ENCODE results near the gene SYT11.

The SYT11 gene

DNA sequence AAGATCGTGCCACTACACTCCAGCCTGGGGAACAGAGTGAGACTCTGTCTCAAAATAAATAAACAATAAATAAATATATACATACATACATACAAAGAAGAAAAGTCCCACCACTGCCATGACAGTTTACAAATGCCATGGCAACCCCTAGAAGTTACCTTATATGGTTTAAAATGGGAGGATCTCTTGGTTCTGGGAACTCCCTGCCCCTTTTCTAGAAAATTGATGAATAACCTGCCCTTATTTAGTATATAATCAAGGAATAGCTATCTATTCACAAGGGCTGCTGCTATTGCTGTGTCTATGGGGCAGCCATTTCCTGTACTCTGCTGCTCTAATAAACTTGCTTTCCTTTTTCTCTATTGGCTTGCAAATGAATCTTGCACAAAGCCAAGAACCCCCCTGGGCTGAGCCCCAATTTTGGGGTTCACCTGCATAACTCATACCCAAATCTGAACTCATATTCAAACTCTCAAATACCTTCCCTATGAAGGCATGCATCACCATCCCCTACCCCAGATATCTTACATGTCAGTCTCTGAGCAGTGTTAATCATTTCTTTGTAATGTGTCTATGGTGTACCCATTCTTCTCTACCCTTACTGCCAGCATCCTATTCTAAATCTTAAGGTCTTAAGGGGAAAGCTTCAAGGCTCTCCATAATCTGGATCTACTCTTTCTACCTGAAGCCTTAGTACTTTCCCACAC, 11.4 kb upstream of the SYT11 start:
- in situ Hi-C loops (cut with HindIII; ENCODE audit: low pct_unique_long_range_greater_than_20kb, low sequenced_read_pairs) = no loop called here
- TF ChIP-seq JUND (IDR thresholded peaks at IDR 0.05; ENCODE audit: low read depth) = no peak
- DNase-seq (ENCODE audit: low read depth in 1 of 2, low spot score in 1 of 2) = no peak

DNA sequence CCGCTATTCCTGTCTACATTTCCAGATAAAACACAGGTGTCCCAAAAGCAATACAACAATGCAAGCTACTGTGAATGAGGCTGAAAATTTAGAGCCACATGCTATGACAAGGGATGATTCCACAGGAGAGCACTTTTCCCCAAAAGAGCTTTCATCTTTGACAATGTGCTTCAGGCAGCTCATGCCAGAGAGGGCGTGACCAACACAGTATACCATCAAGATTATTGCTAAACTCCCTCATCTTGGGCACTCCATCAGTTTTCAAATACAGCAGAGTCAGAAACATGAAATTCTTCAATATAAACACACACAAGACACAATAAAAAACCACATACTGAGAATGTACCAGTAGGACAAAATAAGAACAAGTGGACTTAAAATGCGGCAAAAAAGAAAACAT, 9.0 kb upstream of the SYT11 start:
- no peak for DNase-seq (ENCODE audit: low read depth in 1 of 2, low spot score in 1 of 2)
- in situ Hi-C loops (cut with HindIII; ENCODE audit: low pct_unique_long_range_greater_than_20kb, low sequenced_read_pairs) = no loop called here

DNA sequence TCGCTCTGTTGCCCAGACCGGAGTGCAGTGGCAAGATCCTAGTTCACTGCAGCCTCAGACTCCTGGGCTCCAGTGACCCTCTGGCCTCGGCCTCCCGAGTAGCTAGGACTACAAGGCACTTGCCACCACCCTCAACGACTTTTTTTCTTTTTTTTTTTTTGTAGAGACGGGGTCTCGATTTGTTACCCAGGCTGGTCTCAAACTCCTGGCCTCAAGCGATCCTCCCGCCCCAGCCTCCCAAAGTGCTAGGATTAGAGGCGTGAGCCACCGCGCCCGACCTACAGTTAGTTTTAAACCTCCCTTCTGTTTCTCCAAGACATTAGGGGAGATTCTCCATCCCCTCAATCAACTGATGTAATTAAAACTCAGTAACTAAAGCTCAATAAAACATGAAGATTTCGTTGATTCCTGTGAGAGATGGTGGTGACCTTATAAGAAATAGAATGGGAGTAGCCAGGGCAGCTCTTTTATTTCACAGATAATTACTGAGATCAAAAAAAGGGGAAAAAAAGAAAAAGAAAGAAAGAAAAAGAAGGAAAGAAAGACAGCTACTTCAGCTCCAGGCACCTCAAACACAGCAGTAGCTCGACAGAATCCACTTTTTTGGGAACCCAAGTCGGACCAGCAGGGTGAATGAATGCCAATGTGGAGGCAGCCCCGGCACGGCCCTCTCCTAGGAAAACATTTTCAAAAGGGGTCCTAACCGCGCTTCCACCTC, 3.0 kb upstream of the SYT11 start:
- no peak for DNase-seq (ENCODE audit: low read depth in 1 of 2, low spot score in 1 of 2)
- in situ Hi-C loops (cut with HindIII; ENCODE audit: low pct_unique_long_range_greater_than_20kb, low sequenced_read_pairs) = no loop called here
- no peak for TF ChIP-seq JUND (IDR thresholded peaks at IDR 0.05; ENCODE audit: low read depth)

More for the DNA sequence above, 9.0 kb upstream of the SYT11 start:
- no peak for TF ChIP-seq JUND (IDR thresholded peaks at IDR 0.05; ENCODE audit: low read depth)

DNA sequence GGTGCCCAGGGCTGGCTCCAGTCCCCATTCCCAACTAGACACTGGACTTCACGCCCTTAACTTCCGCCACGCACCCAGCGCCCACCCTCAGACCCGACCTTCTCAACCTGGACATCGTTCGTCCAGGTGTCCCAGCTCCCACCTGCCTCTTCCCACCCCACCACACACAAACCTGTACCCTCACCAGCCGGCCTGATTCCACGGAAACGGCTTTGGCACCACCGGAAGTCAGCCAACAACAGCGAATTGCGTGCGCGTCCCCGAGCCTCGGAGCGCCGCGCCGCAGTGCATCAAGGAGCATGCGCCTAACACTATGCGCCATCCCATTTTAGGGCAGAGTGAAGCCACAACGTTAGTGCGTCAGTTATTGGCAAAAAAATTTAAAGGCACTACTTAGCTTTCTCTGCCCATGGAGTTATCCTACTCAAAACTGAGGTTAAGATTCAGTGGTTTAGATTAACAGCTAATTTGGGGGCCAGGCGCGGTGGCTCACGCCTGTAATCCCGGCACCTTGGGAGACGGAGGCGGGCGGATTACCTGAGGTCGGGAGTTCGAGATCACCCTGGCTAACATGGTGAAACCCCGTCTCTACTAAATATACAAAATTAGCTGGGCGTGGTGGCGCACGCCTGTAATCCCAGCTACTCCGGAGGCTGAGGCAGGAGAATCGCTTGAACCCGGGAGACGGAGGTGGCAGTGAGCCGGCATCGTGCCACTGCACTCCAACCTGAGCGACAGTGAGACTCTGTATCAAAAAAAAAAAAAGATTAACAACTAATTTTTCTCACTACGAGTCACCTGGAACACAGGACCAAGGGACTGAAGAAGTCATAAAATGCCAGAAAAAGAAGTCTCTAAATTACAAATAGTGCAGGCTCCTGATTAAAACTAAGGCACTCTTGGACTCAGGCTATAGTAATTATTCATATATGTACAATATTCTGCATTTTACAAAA, 2.1 kb upstream of the SYT11 start, which contains the start of gene GON4L:
TSS of gene GON4L (minus strand) at position 240 of the 956 bp plus-strand sequence. CDS start 3,434 bp downstream, outside the sequence.
- in situ Hi-C loops (cut with HindIII; ENCODE audit: low pct_unique_long_range_greater_than_20kb, low sequenced_read_pairs) = no loop called here
- TF ChIP-seq JUND (IDR thresholded peaks at IDR 0.05; ENCODE audit: low read depth) = no peak
- peak; percentile 87 to 97 for DNase-seq (ENCODE audit: low read depth in 1 of 2, low spot score in 1 of 2)

DNA sequence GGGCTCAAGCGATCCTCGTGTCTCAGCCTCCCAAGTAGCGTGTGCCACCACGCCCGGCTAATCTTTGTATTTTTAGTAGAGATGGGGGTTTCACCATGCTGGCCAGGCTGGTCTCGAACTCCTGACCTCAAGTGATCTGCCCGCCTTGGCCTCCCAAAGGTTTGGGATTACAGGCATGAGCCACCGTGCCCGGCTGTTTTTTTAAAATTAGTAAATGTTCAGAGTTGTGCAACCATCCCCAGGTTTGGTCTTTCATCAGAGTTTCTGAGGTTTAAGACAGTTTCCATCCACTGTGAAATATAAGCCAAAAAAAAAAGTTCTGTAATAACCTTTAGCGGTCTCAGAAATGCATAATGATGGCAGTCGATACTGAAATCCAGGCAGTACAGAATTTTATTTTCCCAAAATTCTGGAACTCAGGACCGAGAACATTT, 550 bp upstream of the SYT11 start:
- TF ChIP-seq JUND (IDR thresholded peaks at IDR 0.05; ENCODE audit: low read depth) = no peak
- no peak for DNase-seq (ENCODE audit: low read depth in 1 of 2, low spot score in 1 of 2)
- in situ Hi-C loops (cut with HindIII; ENCODE audit: low pct_unique_long_range_greater_than_20kb, low sequenced_read_pairs) = no loop called here

DNA sequence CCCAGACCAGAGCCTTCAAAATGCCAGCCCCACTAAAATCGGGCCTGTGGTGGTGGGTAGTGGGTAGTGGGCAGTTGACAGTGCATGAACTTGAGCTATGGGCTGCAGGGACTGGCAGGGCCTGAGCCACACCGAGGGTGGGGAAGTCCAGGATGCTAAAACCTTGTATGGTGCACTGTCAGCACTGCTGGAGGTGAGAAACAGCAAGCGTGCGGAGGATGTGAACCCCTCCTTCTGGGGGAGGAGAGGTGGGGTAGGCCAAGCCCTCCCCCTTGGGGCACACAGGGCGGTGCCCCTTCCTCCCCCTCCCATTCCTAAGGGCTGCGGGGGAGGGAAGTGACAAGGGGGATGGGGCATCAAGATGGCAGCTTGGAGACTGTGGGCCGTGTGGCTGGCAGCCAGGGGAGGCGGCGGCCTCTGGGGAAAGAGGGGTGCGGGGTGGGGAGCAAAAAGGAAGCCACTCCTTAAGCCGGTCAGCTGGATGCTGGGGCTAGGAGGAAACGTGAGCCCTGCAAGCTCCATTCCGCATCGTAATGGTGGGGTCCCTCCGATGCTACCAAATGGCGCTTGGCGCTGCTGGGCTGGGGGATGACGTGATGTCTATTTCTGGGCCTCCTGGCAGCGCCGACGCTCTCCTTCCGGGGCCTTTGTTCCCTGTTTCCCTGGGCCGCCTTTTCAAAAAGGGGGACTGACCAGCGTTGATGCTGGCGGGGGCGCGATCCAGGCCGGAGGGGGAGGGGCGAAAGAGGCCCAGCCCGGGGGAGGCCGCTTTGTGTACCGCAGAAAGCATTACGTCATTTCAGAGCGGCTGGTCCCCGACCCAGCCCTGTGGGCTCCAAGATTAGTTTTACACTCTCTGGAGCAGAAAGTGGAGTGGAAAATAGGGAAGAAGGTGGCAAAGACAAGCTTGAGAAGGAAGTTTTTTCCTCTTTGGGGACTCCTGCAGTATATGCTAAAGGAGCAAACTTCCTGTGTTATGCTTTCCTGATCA, 809 bp downstream of the SYT11 start:
- no peak for TF ChIP-seq JUND (IDR thresholded peaks at IDR 0.05; ENCODE audit: low read depth)
- no peak for DNase-seq (ENCODE audit: low read depth in 1 of 2, low spot score in 1 of 2)

DNA sequence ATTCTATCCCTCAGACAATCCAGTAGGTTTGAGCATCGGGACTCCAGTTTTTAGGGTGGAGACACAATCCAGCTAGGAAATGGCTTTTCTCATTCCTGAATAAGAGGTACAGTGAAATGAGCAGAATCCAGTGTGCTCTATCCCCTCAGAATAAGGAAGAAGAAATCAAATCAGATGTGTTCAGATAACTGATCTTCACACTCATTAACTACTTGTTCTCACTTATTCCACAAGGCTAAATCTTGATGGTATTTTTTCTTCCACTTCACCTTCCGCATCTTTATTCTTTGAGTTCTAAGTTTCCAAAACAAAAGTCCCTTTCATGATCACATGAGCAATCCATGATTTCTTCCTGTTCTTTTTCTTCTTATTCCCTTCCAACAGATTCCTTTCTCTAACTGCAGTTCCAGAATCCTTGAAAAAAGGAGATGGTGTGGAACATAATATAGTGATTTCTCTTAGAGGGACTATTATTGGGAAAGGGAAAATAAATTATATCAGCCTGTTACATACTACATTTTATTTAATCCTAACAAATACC, 1.7 kb downstream of the SYT11 start:
- no peak for TF ChIP-seq JUND (IDR thresholded peaks at IDR 0.05; ENCODE audit: low read depth)
- in situ Hi-C loops (cut with HindIII; ENCODE audit: low pct_unique_long_range_greater_than_20kb, low sequenced_read_pairs) = no loop called here
- no peak for DNase-seq (ENCODE audit: low read depth in 1 of 2, low spot score in 1 of 2)

More for the DNA sequence above, 809 bp downstream of the SYT11 start:
- in situ Hi-C loops (cut with HindIII; ENCODE audit: low pct_unique_long_range_greater_than_20kb, low sequenced_read_pairs) = no loop called here

DNA sequence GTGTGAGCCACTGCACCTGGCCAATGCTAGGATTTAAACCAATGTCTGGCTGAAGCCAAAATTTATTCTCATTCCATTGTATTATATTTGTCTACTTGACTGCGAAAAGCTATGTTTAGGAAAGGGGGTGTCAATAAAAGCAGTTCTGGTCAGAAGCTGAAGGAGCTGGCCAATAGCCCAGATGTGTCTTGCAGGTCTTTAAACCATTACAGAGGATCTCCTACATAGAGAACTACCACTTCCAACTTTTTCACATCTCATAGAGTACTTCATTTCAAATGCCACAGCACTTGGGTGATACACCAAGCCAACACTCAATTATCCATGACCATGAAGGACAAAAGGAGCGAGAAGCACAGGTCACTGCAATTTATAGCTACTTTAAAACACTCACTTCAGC, 2.5 kb downstream of the SYT11 start:
- DNase-seq (ENCODE audit: low read depth in 1 of 2, low spot score in 1 of 2) = no peak
- in situ Hi-C loops (cut with HindIII; ENCODE audit: low pct_unique_long_range_greater_than_20kb, low sequenced_read_pairs) = no loop called here
- TF ChIP-seq JUND (IDR thresholded peaks at IDR 0.05; ENCODE audit: low read depth) = no peak

DNA sequence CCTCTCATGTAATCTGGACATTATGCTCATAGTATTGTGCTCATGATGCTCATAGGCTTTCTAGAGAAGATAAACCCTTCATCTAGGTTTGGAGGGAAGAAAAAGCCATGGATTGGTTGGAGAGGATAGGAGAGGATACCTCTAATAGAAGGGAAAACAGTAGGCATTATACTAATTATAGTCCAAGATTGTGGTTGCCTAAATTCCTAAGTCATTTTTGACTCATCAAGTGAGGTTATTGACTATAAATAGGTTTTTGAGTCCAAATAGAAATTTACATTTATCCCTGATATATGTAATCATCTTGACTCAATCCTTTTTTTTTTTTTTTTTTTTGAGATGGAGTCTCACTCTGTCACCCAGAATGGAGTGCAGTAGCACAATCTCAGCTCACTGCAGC, 5.0 kb downstream of the SYT11 start:
- no peak for DNase-seq (ENCODE audit: low read depth in 1 of 2, low spot score in 1 of 2)
- in situ Hi-C loops (cut with HindIII; ENCODE audit: low pct_unique_long_range_greater_than_20kb, low sequenced_read_pairs) = no loop called here
- TF ChIP-seq JUND (IDR thresholded peaks at IDR 0.05; ENCODE audit: low read depth) = no peak

DNA sequence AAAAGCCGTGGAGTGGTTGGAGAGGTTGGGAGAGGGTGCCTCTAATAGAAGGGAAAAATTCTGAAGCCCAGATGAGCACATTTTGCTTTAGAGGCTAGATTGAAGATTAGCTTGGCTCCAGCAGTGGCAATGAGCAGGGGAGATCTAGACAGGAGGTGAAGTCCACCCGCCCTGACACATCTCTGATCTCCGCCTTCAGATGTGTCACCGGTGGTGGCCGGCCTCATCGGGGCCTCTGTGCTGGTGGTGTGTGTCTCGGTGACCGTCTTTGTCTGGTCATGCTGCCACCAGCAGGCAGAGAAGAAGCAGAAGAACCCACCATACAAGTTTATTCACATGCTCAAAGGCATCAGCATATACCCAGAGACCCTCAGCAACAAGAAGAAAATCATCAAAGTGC, 8.4 kb downstream of the SYT11 start:
- no peak for DNase-seq (ENCODE audit: low read depth in 1 of 2, low spot score in 1 of 2)
- no peak for TF ChIP-seq JUND (IDR thresholded peaks at IDR 0.05; ENCODE audit: low read depth)
- in situ Hi-C loops (cut with HindIII; ENCODE audit: low pct_unique_long_range_greater_than_20kb, low sequenced_read_pairs) = no loop called here

DNA sequence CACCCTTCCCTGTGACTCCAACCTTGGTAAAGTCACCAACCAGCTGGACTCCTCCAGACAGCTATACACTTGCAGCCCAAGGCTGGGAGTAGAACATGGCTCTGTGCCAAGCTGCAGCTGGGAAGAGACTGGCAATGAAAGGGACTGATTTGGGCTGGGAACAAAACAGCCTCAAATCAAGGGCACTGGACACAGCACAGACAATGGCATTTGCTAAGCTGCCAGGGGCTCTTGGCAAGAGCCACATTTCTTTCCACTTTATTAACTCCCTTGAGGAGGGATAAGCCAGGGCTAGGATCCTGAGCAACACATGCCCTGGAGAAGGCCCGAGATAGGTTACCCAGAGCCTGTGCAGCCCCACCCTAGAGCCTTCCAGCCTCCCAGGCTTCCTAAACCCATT, 12.0 kb downstream of the SYT11 start:
- in situ Hi-C loops (cut with HindIII; ENCODE audit: low pct_unique_long_range_greater_than_20kb, low sequenced_read_pairs) = no loop called here
- no peak for TF ChIP-seq JUND (IDR thresholded peaks at IDR 0.05; ENCODE audit: low read depth)

More for the DNA sequence above, 12.0 kb downstream of the SYT11 start:
- DNase-seq (ENCODE audit: low read depth in 1 of 2, low spot score in 1 of 2) = peak in 1 of 2 experiments; percentile 49
